HEK293 (cell line): ENCODE results near the gene LRBA.

Source experiments
- CTCF ChIA-PET: fragments of 350-600 bp; formaldehyde crosslinking; extraction: SDS; loops from one replicate; lab custom pipeline; 2021; ENCODE audit warnings: antibody characterized with exemption; lab: Yijun Ruan, JAX
- POLR2A ChIA-PET: fragments of 300-600 bp; formaldehyde crosslinking; extraction: SDS; loops from one replicate; lab custom pipeline; 2020; ENCODE audit warnings: antibody characterized with exemption, inconsistent platforms; lab: Yijun Ruan, JAX
- H3K27ac ChIP-seq: fragments of 200-500 bp; sonication (Bioruptor generic); 2 replicates; pipeline ENCODE4 v1.5.1; 2014; ENCODE audit warnings: low read depth, low read length, control low read depth, inconsistent platforms; ENCODE audit errors: extremely low read depth
- H3K36me3 ChIP-seq, 2 experiments: fragments of 200-500 bp in 1 of 2; sonication (Bioruptor generic) in 1 of 2; 1 replicate in 1 of 2; 2 replicates in 1 of 2; pipeline ENCODE4 v1.5.1; 2014 to 2017; ENCODE audit warnings: inconsistent platforms in 2 of 2, low read length in 2 of 2; ENCODE audit not compliant: control insufficient read depth in 2 of 2, insufficient read depth in 1 of 2
- H3K4me1 ChIP-seq: fragments of 200-500 bp; sonication (Bioruptor generic); 2 replicates; pipeline ENCODE4 v1.5.1; 2014; ENCODE audit warnings: mild to moderate bottlenecking, low read length, inconsistent platforms; ENCODE audit not compliant: control insufficient read depth, insufficient read depth
- H3K4me3 ChIP-seq: 2 replicates; pipeline ENCODE4 v1.5.1; 2011; ENCODE audit warnings: low read depth, mild to moderate bottlenecking, control low read depth, low read length, moderate library complexity
- H3K9me3 ChIP-seq: fragments of 200-500 bp; sonication (Bioruptor generic); 2 replicates; pipeline ENCODE4 v1.5.1; 2014; ENCODE audit warnings: low read depth, low read length, inconsistent platforms; ENCODE audit not compliant: control insufficient read depth, insufficient read depth
- BCL11B ChIP-seq: fragments of 450-650 bp; formaldehyde crosslinking; IDR thresholded peaks from 2 replicates; pipeline ENCODE4 v1.5.1; 2016; ENCODE audit warnings: low read depth, missing biosample characterization, missing genetic modification characterization
- FEZF1 ChIP-seq: fragments of 450-650 bp; formaldehyde crosslinking; IDR thresholded peaks from 2 replicates; pipeline ENCODE4 v1.5.1; 2016; ENCODE audit warnings: missing biosample characterization, missing genetic modification characterization
- HOXA7 ChIP-seq: sonication (generic); formaldehyde crosslinking; IDR thresholded peaks from 2 replicates; pipeline ENCODE4 v1.8.1; 2022; ENCODE audit warnings: missing genetic modification reagents, borderline replicate concordance
- MZF1 ChIP-seq: fragments of 450-650 bp; formaldehyde crosslinking; IDR thresholded peaks from 2 replicates; pipeline ENCODE4 v1.5.1; 2017; ENCODE audit warnings: missing biosample characterization, missing genetic modification characterization, borderline replicate concordance
- SALL2 ChIP-seq: fragments of 450-650 bp; formaldehyde crosslinking; IDR thresholded peaks from 2 replicates; pipeline ENCODE4 v1.5.0; 2017; ENCODE audit warnings: missing biosample characterization, mild to moderate bottlenecking, missing genetic modification characterization, borderline replicate concordance
- SP7 ChIP-seq: fragments of 450-650 bp; formaldehyde crosslinking; IDR thresholded peaks from 2 replicates; pipeline ENCODE4 v1.5.1; 2016; ENCODE audit warnings: missing biosample characterization, missing genetic modification characterization
- ZBTB7A ChIP-seq: fragments of 450-650 bp; formaldehyde crosslinking; IDR thresholded peaks from 2 replicates; pipeline ENCODE4 v1.5.1; 2016; ENCODE audit warnings: low read depth, missing biosample characterization, missing genetic modification characterization
- ZEB2 ChIP-seq: fragments of 450-650 bp; formaldehyde crosslinking; IDR thresholded peaks from 2 replicates; pipeline ENCODE4 v1.5.1; 2016; ENCODE audit warnings: missing biosample characterization, missing genetic modification characterization
- ZFHX2 ChIP-seq: fragments of 450-650 bp; formaldehyde crosslinking; conservative IDR thresholded peaks from 2 replicates; pipeline ENCODE4 v1.5.1; 2016; ENCODE audit warnings: missing biosample characterization, missing genetic modification characterization
- ZNF169 ChIP-seq: fragments of 450-650 bp; formaldehyde crosslinking; IDR thresholded peaks from 2 replicates; pipeline ENCODE4 v1.5.1; 2016; ENCODE audit warnings: missing biosample characterization, missing genetic modification characterization
- ZNF184 ChIP-seq: fragments of 450-650 bp; IDR thresholded peaks from 2 replicates; pipeline ENCODE4 v1.5.1; 2018; ENCODE audit warnings: missing biosample characterization, mild to moderate bottlenecking, missing genetic modification characterization
- ZNF248 ChIP-seq: fragments of 450-650 bp; formaldehyde crosslinking; IDR thresholded peaks from 2 replicates; pipeline ENCODE4 v1.5.1; 2017; ENCODE audit warnings: missing biosample characterization, missing genetic modification characterization
- ZNF266 ChIP-seq: fragments of 450-650 bp; formaldehyde crosslinking; IDR thresholded peaks from 2 replicates; pipeline ENCODE4 v1.5.1; 2016; ENCODE audit warnings: missing biosample characterization, missing genetic modification characterization, low read depth
- ZNF292 ChIP-seq: fragments of 450-650 bp; formaldehyde crosslinking; IDR thresholded peaks from 2 replicates; pipeline ENCODE4 v1.5.1; 2016; ENCODE audit warnings: low read depth, missing biosample characterization, missing genetic modification characterization, borderline replicate concordance
- ZNF350 ChIP-seq: fragments of 450-650 bp; formaldehyde crosslinking; IDR thresholded peaks from 2 replicates; pipeline ENCODE4 v1.5.0; 2017; ENCODE audit warnings: missing biosample characterization, mild to moderate bottlenecking, missing genetic modification characterization
- ZNF366 ChIP-seq: fragments of 450-650 bp; formaldehyde crosslinking; conservative IDR thresholded peaks from 2 replicates; pipeline ENCODE4 v1.5.1; 2016; ENCODE audit warnings: missing biosample characterization, missing genetic modification characterization
- ZNF37A ChIP-seq: fragments of 450-650 bp; IDR thresholded peaks from 2 replicates; pipeline ENCODE4 v1.5.1; 2018; ENCODE audit warnings: missing biosample characterization, missing genetic modification characterization
- ZNF449 ChIP-seq: fragments of 450-650 bp; formaldehyde crosslinking; IDR thresholded peaks from 2 replicates; pipeline ENCODE4 v1.5.1; 2017; ENCODE audit warnings: missing biosample characterization, mild to moderate bottlenecking, missing genetic modification characterization, moderate library complexity
- ZNF48 ChIP-seq: fragments of 450-650 bp; formaldehyde crosslinking; IDR thresholded peaks from 2 replicates; pipeline ENCODE4 v1.5.1; 2016; ENCODE audit warnings: missing biosample characterization, missing genetic modification characterization
- ZNF488 ChIP-seq: fragments of 450-650 bp; formaldehyde crosslinking; IDR thresholded peaks from 2 replicates; pipeline ENCODE4 v1.5.1; 2016; ENCODE audit warnings: missing biosample characterization, missing genetic modification characterization
- ZNF549 ChIP-seq: fragments of 450-650 bp; IDR thresholded peaks from 2 replicates; pipeline ENCODE4 v1.5.1; 2018; ENCODE audit warnings: missing biosample characterization, missing genetic modification characterization, mild to moderate bottlenecking, inconsistent platforms, moderate library complexity
- ZNF560 ChIP-seq: fragments of 450-650 bp; formaldehyde crosslinking; IDR thresholded peaks from 2 replicates; pipeline ENCODE4 v1.5.1; 2017; ENCODE audit warnings: missing biosample characterization, missing genetic modification characterization, borderline replicate concordance
- ZNF624 ChIP-seq: fragments of 450-650 bp; formaldehyde crosslinking; IDR thresholded peaks from 2 replicates; pipeline ENCODE4 v1.5.1; 2017; ENCODE audit warnings: missing biosample characterization, missing genetic modification characterization
- ZNF677 ChIP-seq: fragments of 450-650 bp; IDR thresholded peaks from 2 replicates; pipeline ENCODE4 v1.5.0; 2018; ENCODE audit warnings: missing biosample characterization, mild to moderate bottlenecking, missing genetic modification characterization, moderate library complexity
- ZNF747 ChIP-seq: fragments of 450-650 bp; formaldehyde crosslinking; IDR thresholded peaks from 2 replicates; pipeline ENCODE4 v1.5.1; 2016; ENCODE audit warnings: missing biosample characterization, missing genetic modification characterization
- ZXDB ChIP-seq: fragments of 450-650 bp; formaldehyde crosslinking; IDR thresholded peaks from 2 replicates; pipeline ENCODE4 v1.5.1; 2016; ENCODE audit warnings: missing biosample characterization, missing genetic modification characterization
- TF ChIP-seq, protein P1 (sequence below): fragments of 450-650 bp; formaldehyde crosslinking; IDR thresholded peaks from 2 replicates; pipeline ENCODE4 v1.5.1; 2017; ENCODE audit warnings: missing biosample characterization, missing genetic modification characterization
- TF ChIP-seq, protein P2 (sequence below): fragments of 450-650 bp; formaldehyde crosslinking; IDR thresholded peaks from 2 replicates; pipeline ENCODE4 v1.5.1; 2016; ENCODE audit warnings: missing biosample characterization, missing genetic modification characterization
- TF ChIP-seq, protein P3 (sequence below): fragments of 450-650 bp; formaldehyde crosslinking; IDR thresholded peaks from 2 replicates; pipeline ENCODE4 v1.5.1; 2016; ENCODE audit warnings: missing biosample characterization, missing genetic modification characterization

The LRBA gene

DNA sequence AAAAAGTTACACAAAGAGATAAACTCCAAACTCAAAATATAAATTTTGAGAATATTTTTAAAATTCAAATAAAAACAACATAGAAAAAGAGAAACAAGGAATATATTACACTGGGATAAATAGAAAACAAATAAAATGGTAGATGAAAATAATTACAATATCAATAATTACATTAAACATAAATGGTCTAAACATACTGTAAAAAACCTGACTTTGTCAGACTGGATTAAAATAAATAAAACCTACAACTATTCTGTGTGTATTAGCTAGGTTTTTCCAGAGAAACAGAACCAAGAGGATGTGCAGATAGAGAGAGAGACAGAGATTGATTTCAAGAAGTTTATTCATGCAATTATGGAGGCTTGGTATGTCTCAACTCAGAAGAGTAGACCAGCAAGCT lies 126.5 kb downstream of the LRBA start:
- POLR2A ChIA-PET = no interaction called here
- CTCF ChIA-PET = interaction anchor here (0.5 to 0.8 kb wide), 2 partner anchors 9 to 20 kb away, joined by 3 to 4 read pairs; no protein-coding TSS in a partner anchor
- H3K36me3 ChIP-seq = no peaks in the 10 kb centered on the region

GRCh38 chr4:150888217-150888616 lies 126.9 kb downstream of the LRBA start:
- Histone ChIP-seq H3K27ac (no peak overlapping the region), H3K4me3 (no peak overlapping the region), H3K36me3 (no peaks in the 10 kb centered on the region; a peak in 1 of 3 replicates), H3K4me1 (no peaks in the 10 kb centered on the region), H3K9me3 (no peaks in the 10 kb centered on the region)
- POLR2A ChIA-PET = no interaction called here
- CTCF ChIA-PET = interaction anchor here (0.5 kb wide), 1 partner anchor 19 kb away, joined by 4 read pairs; no protein-coding TSS in a partner anchor
- TF ChIP-seq FEZF1 (tag by site-specific recombination) = no peak
- TF ChIP-seq ZNF366 (tag by site-specific recombination) = no peak
- no peak for TF ChIP-seq BCL11B (tag by site-specific recombination)
- TF ChIP-seq, protein P1, sequence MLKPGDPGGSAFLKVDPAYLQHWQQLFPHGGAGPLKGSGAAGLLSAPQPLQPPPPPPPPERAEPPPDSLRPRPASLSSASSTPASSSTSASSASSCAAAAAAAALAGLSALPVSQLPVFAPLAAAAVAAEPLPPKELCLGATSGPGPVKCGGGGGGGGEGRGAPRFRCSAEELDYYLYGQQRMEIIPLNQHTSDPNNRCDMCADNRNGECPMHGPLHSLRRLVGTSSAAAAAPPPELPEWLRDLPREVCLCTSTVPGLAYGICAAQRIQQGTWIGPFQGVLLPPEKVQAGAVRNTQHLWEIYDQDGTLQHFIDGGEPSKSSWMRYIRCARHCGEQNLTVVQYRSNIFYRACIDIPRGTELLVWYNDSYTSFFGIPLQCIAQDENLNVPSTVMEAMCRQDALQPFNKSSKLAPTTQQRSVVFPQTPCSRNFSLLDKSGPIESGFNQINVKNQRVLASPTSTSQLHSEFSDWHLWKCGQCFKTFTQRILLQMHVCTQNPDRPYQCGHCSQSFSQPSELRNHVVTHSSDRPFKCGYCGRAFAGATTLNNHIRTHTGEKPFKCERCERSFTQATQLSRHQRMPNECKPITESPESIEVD (tag by site-specific recombination) = no peak
- no peak for TF ChIP-seq ZNF292 (tag by site-specific recombination)
- TF ChIP-seq ZNF248 (tag by site-specific recombination) = no peak
- TF ChIP-seq ZNF449 (tag by site-specific recombination) = no peak
- no peak for TF ChIP-seq HOXA7 (CRISPR knock-in tag)
- TF ChIP-seq ZBTB7A (tag by site-specific recombination) = no peak
- no peak for TF ChIP-seq ZNF560
- TF ChIP-seq ZNF488 (tag by site-specific recombination) = no peak
- TF ChIP-seq SP7 (tag by site-specific recombination) = no peak
- no peak for TF ChIP-seq ZNF184 (tag by site-specific recombination)
- TF ChIP-seq, protein P2, sequence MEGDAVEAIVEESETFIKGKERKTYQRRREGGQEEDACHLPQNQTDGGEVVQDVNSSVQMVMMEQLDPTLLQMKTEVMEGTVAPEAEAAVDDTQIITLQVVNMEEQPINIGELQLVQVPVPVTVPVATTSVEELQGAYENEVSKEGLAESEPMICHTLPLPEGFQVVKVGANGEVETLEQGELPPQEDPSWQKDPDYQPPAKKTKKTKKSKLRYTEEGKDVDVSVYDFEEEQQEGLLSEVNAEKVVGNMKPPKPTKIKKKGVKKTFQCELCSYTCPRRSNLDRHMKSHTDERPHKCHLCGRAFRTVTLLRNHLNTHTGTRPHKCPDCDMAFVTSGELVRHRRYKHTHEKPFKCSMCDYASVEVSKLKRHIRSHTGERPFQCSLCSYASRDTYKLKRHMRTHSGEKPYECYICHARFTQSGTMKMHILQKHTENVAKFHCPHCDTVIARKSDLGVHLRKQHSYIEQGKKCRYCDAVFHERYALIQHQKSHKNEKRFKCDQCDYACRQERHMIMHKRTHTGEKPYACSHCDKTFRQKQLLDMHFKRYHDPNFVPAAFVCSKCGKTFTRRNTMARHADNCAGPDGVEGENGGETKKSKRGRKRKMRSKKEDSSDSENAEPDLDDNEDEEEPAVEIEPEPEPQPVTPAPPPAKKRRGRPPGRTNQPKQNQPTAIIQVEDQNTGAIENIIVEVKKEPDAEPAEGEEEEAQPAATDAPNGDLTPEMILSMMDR (tag by site-specific recombination) = no peak
- TF ChIP-seq ZNF677 (tag by site-specific recombination) = no peak
- TF ChIP-seq ZNF350 = no peak

More for the DNA sequence above, 126.5 kb downstream of the LRBA start:
- no peaks in the 10 kb centered on the region for H3K9me3 ChIP-seq
- no peak overlapping the region for H3K27ac ChIP-seq
- no peaks in the 10 kb centered on the region for H3K4me1 ChIP-seq
- TF ChIP-seq ZNF449 (tag by site-specific recombination) (no peak), MZF1 (tag by site-specific recombination) (no peak), ZFHX2 (tag by site-specific recombination) (no peak), ZEB2 (tag by site-specific recombination) (no peak), ZNF169 (tag by site-specific recombination) (no peak), ZNF747 (tag by site-specific recombination) (no peak), ZXDB (tag by site-specific recombination) (no peak), SALL2 (no peak), ZNF37A (tag by site-specific recombination) (no peak), ZNF624 (tag by site-specific recombination) (no peak), ZNF48 (tag by site-specific recombination) (no peak), ZNF266 (tag by site-specific recombination) (no peak), ZNF549 (tag by site-specific recombination) (no peak)
- TF ChIP-seq, protein P3, sequence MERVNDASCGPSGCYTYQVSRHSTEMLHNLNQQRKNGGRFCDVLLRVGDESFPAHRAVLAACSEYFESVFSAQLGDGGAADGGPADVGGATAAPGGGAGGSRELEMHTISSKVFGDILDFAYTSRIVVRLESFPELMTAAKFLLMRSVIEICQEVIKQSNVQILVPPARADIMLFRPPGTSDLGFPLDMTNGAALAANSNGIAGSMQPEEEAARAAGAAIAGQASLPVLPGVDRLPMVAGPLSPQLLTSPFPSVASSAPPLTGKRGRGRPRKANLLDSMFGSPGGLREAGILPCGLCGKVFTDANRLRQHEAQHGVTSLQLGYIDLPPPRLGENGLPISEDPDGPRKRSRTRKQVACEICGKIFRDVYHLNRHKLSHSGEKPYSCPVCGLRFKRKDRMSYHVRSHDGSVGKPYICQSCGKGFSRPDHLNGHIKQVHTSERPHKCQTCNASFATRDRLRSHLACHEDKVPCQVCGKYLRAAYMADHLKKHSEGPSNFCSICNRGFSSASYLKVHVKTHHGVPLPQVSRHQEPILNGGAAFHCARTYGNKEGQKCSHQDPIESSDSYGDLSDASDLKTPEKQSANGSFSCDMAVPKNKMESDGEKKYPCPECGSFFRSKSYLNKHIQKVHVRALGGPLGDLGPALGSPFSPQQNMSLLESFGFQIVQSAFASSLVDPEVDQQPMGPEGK (tag by site-specific recombination) = no peak
- H3K4me3 ChIP-seq = no peak overlapping the region
